SK-N-SH treated with all-trans-retinoic acid at 6 μM for 48 hours (cell line): Measurements from ENCODE around the gene AKAP6.

Experiments used
- ATAC-seq: fragments of 200-7000 bp; cut with Tn5 transposase; 3 replicates; pipeline ENCODE4 v1.9.1; 2020; ENCODE audit warnings: mild to moderate bottlenecking, moderate library complexity
- ARNTL ChIP-seq: fragments of 450-650 bp; formaldehyde crosslinking; IDR thresholded peaks from 2 replicates; pipeline ENCODE4 v1.5.0; 2020; ENCODE audit warnings: low read depth, mild to moderate bottlenecking, moderate library complexity, borderline replicate concordance
- BACH2 ChIP-seq: fragments of 250-450 bp; sonication (Bioruptor Pico); IDR thresholded peaks from 2 replicates; pipeline ENCODE4 v1.9.0; 2021; ENCODE audit warnings: mild to moderate bottlenecking, borderline replicate concordance
- CREB5 ChIP-seq: fragments of 250-450 bp; sonication (Bioruptor Pico); IDR thresholded peaks from 2 replicates; pipeline ENCODE4 v1.5.1; 2020; ENCODE audit warnings: low read depth, mild to moderate bottlenecking, moderate library complexity
- CSDC2 ChIP-seq: fragments of 250-450 bp; sonication (Bioruptor Pico); IDR thresholded peaks from 2 replicates; pipeline ENCODE4 v1.5.0; 2020; ENCODE audit warnings: mild to moderate bottlenecking, moderate library complexity
- CSRNP3 ChIP-seq: fragments of 250-450 bp; sonication (Bioruptor Pico); IDR thresholded peaks from 2 replicates; pipeline ENCODE4 v1.5.1; 2021; ENCODE audit warnings: mild to moderate bottlenecking, moderate library complexity
- ESRRG ChIP-seq: fragments of 250-450 bp; sonication (Bioruptor Pico); IDR thresholded peaks from 2 replicates; pipeline ENCODE4 v1.6.1; 2021; ENCODE audit warnings: mild to moderate bottlenecking
- GLIS3 ChIP-seq: fragments of 250-450 bp; sonication (Bioruptor Pico); IDR thresholded peaks from 2 replicates; pipeline ENCODE4 v1.5.0; 2020; ENCODE audit warnings: mild to moderate bottlenecking, moderate library complexity
- ISL1 ChIP-seq: fragments of 250-450 bp; sonication (Bioruptor Pico); IDR thresholded peaks from 2 replicates; pipeline ENCODE4 v2.1.2; 2022; ENCODE audit warnings: mild to moderate bottlenecking, moderate library complexity
- PATZ1 ChIP-seq: fragments of 250-450 bp; sonication (Bioruptor Pico); IDR thresholded peaks from 2 replicates; pipeline ENCODE4 v1.8.0; 2020; ENCODE audit warnings: mild to moderate bottlenecking, moderate library complexity, borderline replicate concordance
- POU6F1 ChIP-seq: fragments of 250-450 bp; sonication (Bioruptor Pico); IDR thresholded peaks from 2 replicates; pipeline ENCODE4 v1.8.0; 2021; ENCODE audit warnings: low read depth, mild to moderate bottlenecking, moderate library complexity, borderline replicate concordance
- PPARA ChIP-seq: fragments of 250-450 bp; sonication (Bioruptor Pico); IDR thresholded peaks from 2 replicates; pipeline ENCODE4 v1.5.0; 2020; ENCODE audit warnings: mild to moderate bottlenecking, borderline replicate concordance
- RARB ChIP-seq: fragments of 250-450 bp; sonication (Bioruptor Pico); IDR thresholded peaks from 2 replicates; pipeline ENCODE4 v1.8.0; 2021; ENCODE audit warnings: mild to moderate bottlenecking, moderate library complexity
- SNAI2 ChIP-seq: fragments of 250-450 bp; sonication (Bioruptor Pico); IDR thresholded peaks from 2 replicates; pipeline ENCODE4 v1.5.0; 2020; ENCODE audit warnings: mild to moderate bottlenecking, moderate library complexity
- TCF4 ChIP-seq: fragments of 250-450 bp; sonication (Bioruptor Pico); IDR thresholded peaks from 2 replicates; pipeline ENCODE4 v1.8.0; 2021; ENCODE audit warnings: mild to moderate bottlenecking, moderate library complexity, borderline replicate concordance
- TOX ChIP-seq: fragments of 250-450 bp; sonication (Bioruptor Pico); IDR thresholded peaks from 2 replicates; pipeline ENCODE4 v1.8.0; 2021; ENCODE audit warnings: mild to moderate bottlenecking, moderate library complexity, borderline replicate concordance
- TSHZ2 ChIP-seq: fragments of 250-450 bp; sonication (Bioruptor Pico); IDR thresholded peaks from 2 replicates; pipeline ENCODE4 v1.5.0; 2020; ENCODE audit warnings: mild to moderate bottlenecking, moderate library complexity
- ZC3H10 ChIP-seq: fragments of 250-450 bp; sonication (Bioruptor Pico); IDR thresholded peaks from 2 replicates; pipeline ENCODE4 v1.5.1; 2021; ENCODE audit warnings: mild to moderate bottlenecking, moderate library complexity
- ZFP3 ChIP-seq: fragments of 250-450 bp; sonication (Bioruptor Pico); IDR thresholded peaks from 2 replicates; pipeline ENCODE4 v1.5.0; 2020; ENCODE audit warnings: mild to moderate bottlenecking, moderate library complexity
- ZFP30 ChIP-seq: fragments of 450-650 bp; formaldehyde crosslinking; IDR thresholded peaks from 2 replicates; pipeline ENCODE4 v1.5.0; 2022; ENCODE audit warnings: mild to moderate bottlenecking, moderate library complexity
- ZNF565 ChIP-seq: fragments of 450-650 bp; formaldehyde crosslinking; conservative IDR thresholded peaks from 2 replicates; pipeline ENCODE4 v1.5.0; 2020; ENCODE audit warnings: low read depth, mild to moderate bottlenecking, moderate library complexity
- ZNF70 ChIP-seq: fragments of 450-650 bp; formaldehyde crosslinking; IDR thresholded peaks from 2 replicates; pipeline ENCODE4 v1.5.0; 2020; ENCODE audit warnings: mild to moderate bottlenecking, moderate library complexity
- ZNF8 ChIP-seq: fragments of 450-650 bp; formaldehyde crosslinking; IDR thresholded peaks from 2 replicates; pipeline ENCODE4 v1.5.0; 2020; ENCODE audit warnings: mild to moderate bottlenecking, moderate library complexity

AKAP6 gene

GRCh38 chr14:32697114-32697513, 368.0 kb downstream of the AKAP6 start (continued):
- peak; percentile 22; the same call in 1 of the 2 replicates for TF ChIP-seq PATZ1 (CRISPR knock-in tag)
- TF ChIP-seq ZNF565 (CRISPR knock-in tag), result no peak
- peak; percentile 51; the same call in 1 of the 2 replicates for TF ChIP-seq ZC3H10 (CRISPR knock-in tag)
- no peak for TF ChIP-seq RARB
- TF ChIP-seq ZNF8 (CRISPR knock-in tag), result no peak
- no peak for TF ChIP-seq CREB5 (CRISPR knock-in tag)
- no peak for TF ChIP-seq TSHZ2
- TF ChIP-seq SNAI2, result no peak

GRCh38 chr14:32697704-32698103, 368.6 kb downstream of the AKAP6 start:
- no peak for TF ChIP-seq ZNF70
- no peak for TF ChIP-seq BACH2 (CRISPR knock-in tag)
- no peak for TF ChIP-seq CREB5 (CRISPR knock-in tag)
- TF ChIP-seq ISL1 (CRISPR knock-in tag), result no peak
- no peak for TF ChIP-seq ZFP30 (CRISPR knock-in tag)
- no peak for TF ChIP-seq SNAI2
- TF ChIP-seq GLIS3 (CRISPR knock-in tag), result no peak
- no peak for TF ChIP-seq PATZ1 (CRISPR knock-in tag)
- no peak for TF ChIP-seq TCF4 (CRISPR knock-in tag)
- no peak for TF ChIP-seq RARB
- no peak for TF ChIP-seq ARNTL
- TF ChIP-seq CSDC2 (CRISPR knock-in tag), result no peak
- no peak for TF ChIP-seq TOX (CRISPR knock-in tag)
- no peak for TF ChIP-seq ZNF565 (CRISPR knock-in tag)
- TF ChIP-seq ZNF8 (CRISPR knock-in tag), result no peak
- TF ChIP-seq, all 23 proteins: peak for 0
- peak; percentile 25; the same call in 2 of the 3 replicates for ATAC-seq

- TF ChIP-seq GLIS3 (CRISPR knock-in tag) (no peak), ZFP30 (CRISPR knock-in tag) (no peak), SNAI2 (no peak), CSDC2 (CRISPR knock-in tag) (no peak), ZFP3 (no peak), ISL1 (CRISPR knock-in tag) (no peak)
- peak; percentile 31; the same call in 1 of the 3 replicates for ATAC-seq
Measured at GRCh38 chr14:32698831-32699230, 369.7 kb downstream of the AKAP6 start.

- no peak for ATAC-seq
- TF ChIP-seq ZFP3, result no peak
- no peak for TF ChIP-seq SNAI2
- no peak for TF ChIP-seq CSRNP3 (CRISPR knock-in tag)
- TF ChIP-seq POU6F1 (CRISPR knock-in tag), result no peak
- TF ChIP-seq BACH2 (CRISPR knock-in tag), result no peak
- no peak for TF ChIP-seq ESRRG (CRISPR knock-in tag)
- no peak for TF ChIP-seq PPARA
- TF ChIP-seq ZFP30 (CRISPR knock-in tag), result no peak
- TF ChIP-seq TOX (CRISPR knock-in tag), result no peak
- TF ChIP-seq PATZ1 (CRISPR knock-in tag), result no peak
Measured at GRCh38 chr14:32701475-32701874, 372.4 kb downstream of the AKAP6 start.
